HEK293 (cell line): ENCODE measurements around the gene SULT1C4.

Source experiments
- CTCF ChIA-PET: fragments of 350-600 bp; formaldehyde crosslinking; extraction: SDS; loops from one replicate; lab custom pipeline; 2021; ENCODE audit warnings: antibody characterized with exemption; lab: Yijun Ruan, JAX
- POLR2A ChIA-PET: fragments of 300-600 bp; formaldehyde crosslinking; extraction: SDS; loops from one replicate; lab custom pipeline; 2020; ENCODE audit warnings: antibody characterized with exemption, inconsistent platforms; lab: Yijun Ruan, JAX
- H3K27ac ChIP-seq: fragments of 200-500 bp; sonication (Bioruptor generic); 2 replicates; pipeline ENCODE4 v1.5.1; 2014; ENCODE audit warnings: low read depth, low read length, control low read depth, inconsistent platforms; ENCODE audit errors: extremely low read depth
- H3K36me3 ChIP-seq, 2 experiments: fragments of 200-500 bp in 1 of 2; sonication (Bioruptor generic) in 1 of 2; 1 replicate in 1 of 2; 2 replicates in 1 of 2; pipeline ENCODE4 v1.5.1; 2014 to 2017; ENCODE audit warnings: inconsistent platforms in 2 of 2, low read length in 2 of 2; ENCODE audit not compliant: control insufficient read depth in 2 of 2, insufficient read depth in 1 of 2
- H3K4me1 ChIP-seq: fragments of 200-500 bp; sonication (Bioruptor generic); 2 replicates; pipeline ENCODE4 v1.5.1; 2014; ENCODE audit warnings: mild to moderate bottlenecking, low read length, inconsistent platforms; ENCODE audit not compliant: control insufficient read depth, insufficient read depth
- H3K4me3 ChIP-seq: 2 replicates; pipeline ENCODE4 v1.5.1; 2011; ENCODE audit warnings: low read depth, mild to moderate bottlenecking, control low read depth, low read length, moderate library complexity
- H3K9me3 ChIP-seq: fragments of 200-500 bp; sonication (Bioruptor generic); 2 replicates; pipeline ENCODE4 v1.5.1; 2014; ENCODE audit warnings: low read depth, low read length, inconsistent platforms; ENCODE audit not compliant: control insufficient read depth, insufficient read depth
- EGR2 ChIP-seq: fragments of 450-650 bp; formaldehyde crosslinking; IDR thresholded peaks from 2 replicates; pipeline ENCODE4 v1.5.1; 2016; ENCODE audit warnings: low read depth, missing biosample characterization, missing genetic modification characterization
- GLI4 ChIP-seq: fragments of 450-650 bp; formaldehyde crosslinking; IDR thresholded peaks from 2 replicates; pipeline ENCODE4 v1.5.1; 2016; ENCODE audit warnings: missing biosample characterization, missing genetic modification characterization
- HOXA7 ChIP-seq: sonication (generic); formaldehyde crosslinking; IDR thresholded peaks from 2 replicates; pipeline ENCODE4 v1.8.1; 2022; ENCODE audit warnings: missing genetic modification reagents, borderline replicate concordance
- HOXC10 ChIP-seq: sonication (generic); formaldehyde crosslinking; IDR thresholded peaks from 2 replicates; pipeline ENCODE4 v1.8.1; 2023; ENCODE audit warnings: mild to moderate bottlenecking, missing genetic modification reagents
- MEIS1 ChIP-seq: sonication (generic); formaldehyde crosslinking; IDR thresholded peaks from 2 replicates; pipeline ENCODE4 v1.8.1; 2022; ENCODE audit warnings: missing genetic modification reagents, mild to moderate bottlenecking, borderline replicate concordance
- PRDM1 ChIP-seq: fragments of 450-650 bp; formaldehyde crosslinking; IDR thresholded peaks from 2 replicates; pipeline ENCODE4; 2016; ENCODE audit warnings: missing biosample characterization, missing genetic modification characterization
- ZBTB7A ChIP-seq: fragments of 450-650 bp; formaldehyde crosslinking; IDR thresholded peaks from 2 replicates; pipeline ENCODE4 v1.5.1; 2016; ENCODE audit warnings: low read depth, missing biosample characterization, missing genetic modification characterization
- ZBTB8A ChIP-seq: fragments of 450-650 bp; formaldehyde crosslinking; IDR thresholded peaks from 2 replicates; pipeline ENCODE4 v1.5.1; 2016; ENCODE audit warnings: missing biosample characterization, missing genetic modification characterization
- ZFHX2 ChIP-seq: fragments of 450-650 bp; formaldehyde crosslinking; conservative IDR thresholded peaks from 2 replicates; pipeline ENCODE4 v1.5.1; 2016; ENCODE audit warnings: missing biosample characterization, missing genetic modification characterization
- ZNF114 ChIP-seq: fragments of 450-650 bp; formaldehyde crosslinking; IDR thresholded peaks from 2 replicates; pipeline ENCODE4 v1.5.0; 2017; ENCODE audit warnings: missing biosample characterization, missing genetic modification characterization
- ZNF169 ChIP-seq: fragments of 450-650 bp; formaldehyde crosslinking; IDR thresholded peaks from 2 replicates; pipeline ENCODE4 v1.5.1; 2016; ENCODE audit warnings: missing biosample characterization, missing genetic modification characterization
- ZNF223 ChIP-seq: fragments of 450-650 bp; formaldehyde crosslinking; IDR thresholded peaks from 2 replicates; pipeline ENCODE4 v1.5.1; 2016; ENCODE audit warnings: missing biosample characterization, missing genetic modification characterization
- ZNF292 ChIP-seq: fragments of 450-650 bp; formaldehyde crosslinking; IDR thresholded peaks from 2 replicates; pipeline ENCODE4 v1.5.1; 2016; ENCODE audit warnings: low read depth, missing biosample characterization, missing genetic modification characterization, borderline replicate concordance
- ZNF394 ChIP-seq: fragments of 450-650 bp; formaldehyde crosslinking; IDR thresholded peaks from 2 replicates; pipeline ENCODE4 v1.5.1; 2016; ENCODE audit warnings: missing biosample characterization, missing genetic modification characterization, mild to moderate bottlenecking, moderate library complexity, borderline replicate concordance
- ZNF501 ChIP-seq: fragments of 450-650 bp; formaldehyde crosslinking; IDR thresholded peaks from 2 replicates; pipeline ENCODE4 v1.5.1; 2016; ENCODE audit warnings: missing biosample characterization, missing genetic modification characterization
- ZNF654 ChIP-seq: fragments of 450-650 bp; formaldehyde crosslinking; IDR thresholded peaks from 2 replicates; pipeline ENCODE4 v1.5.1; 2016; ENCODE audit warnings: low read depth, missing biosample characterization, missing genetic modification characterization
- ZNF660 ChIP-seq: fragments of 450-650 bp; IDR thresholded peaks from 2 replicates; pipeline ENCODE4 v1.5.1; 2018; ENCODE audit warnings: missing biosample characterization, mild to moderate bottlenecking, missing genetic modification characterization
- ZNF776 ChIP-seq: fragments of 450-650 bp; formaldehyde crosslinking; IDR thresholded peaks from 2 replicates; pipeline ENCODE4 v1.5.0; 2017; ENCODE audit warnings: missing biosample characterization, missing genetic modification characterization, borderline replicate concordance
- ZSCAN23 ChIP-seq: fragments of 450-650 bp; formaldehyde crosslinking; IDR thresholded peaks from 2 replicates; pipeline ENCODE4 v1.5.1; 2016; ENCODE audit warnings: missing biosample characterization, missing genetic modification characterization
- ZXDB ChIP-seq: fragments of 450-650 bp; formaldehyde crosslinking; IDR thresholded peaks from 2 replicates; pipeline ENCODE4 v1.5.1; 2016; ENCODE audit warnings: missing biosample characterization, missing genetic modification characterization
- TF ChIP-seq, protein P1 (sequence below): fragments of 450-650 bp; formaldehyde crosslinking; IDR thresholded peaks from 2 replicates; pipeline ENCODE4 v1.5.1; 2016; ENCODE audit warnings: missing biosample characterization, missing genetic modification characterization
- TF ChIP-seq, protein P2 (sequence below): fragments of 450-650 bp; formaldehyde crosslinking; IDR thresholded peaks from 2 replicates; pipeline ENCODE4 v1.5.1; 2016; ENCODE audit warnings: missing biosample characterization, missing genetic modification characterization
- TF ChIP-seq, protein P3 (sequence below): fragments of 450-650 bp; formaldehyde crosslinking; IDR thresholded peaks from 2 replicates; pipeline ENCODE4 v1.5.1; 2016; ENCODE audit warnings: missing biosample characterization, missing genetic modification characterization

SULT1C4 gene

DNA sequence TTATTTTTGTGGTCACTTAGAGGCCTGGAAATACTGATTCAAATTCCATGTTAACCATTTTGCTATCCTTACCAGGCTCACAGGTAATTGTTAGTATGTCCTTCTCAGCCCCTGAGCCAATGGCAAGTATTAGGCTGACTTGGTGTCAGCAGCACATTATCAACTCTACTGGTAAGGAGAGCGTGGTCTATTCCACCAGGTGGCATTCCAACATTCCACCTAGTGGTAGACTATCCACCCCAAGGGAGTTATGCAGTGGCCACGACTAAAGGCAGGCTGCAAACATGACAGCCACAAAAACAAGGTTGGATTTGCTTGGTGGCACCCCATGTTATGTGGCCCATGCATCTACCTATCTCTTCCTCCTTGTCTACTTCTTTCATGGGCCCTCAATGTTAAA lies 39.5 kb downstream of the SULT1C4 start:
- H3K27ac ChIP-seq = no peak overlapping the region
- CTCF ChIA-PET = interaction anchor here (0.6 to 0.9 kb wide), 2 partner anchors 157 to 220 kb away, joined by 3 to 4 read pairs; no protein-coding TSS in a partner anchor
- H3K4me3 ChIP-seq = no peak overlapping the region
- no peaks in the 10 kb centered on the region for H3K9me3 ChIP-seq
- no peaks in the 10 kb centered on the region for H3K36me3 ChIP-seq
- H3K4me1 ChIP-seq = no peaks in the 10 kb centered on the region
- POLR2A ChIA-PET = no interaction called here
- TF ChIP-seq, protein P1, sequence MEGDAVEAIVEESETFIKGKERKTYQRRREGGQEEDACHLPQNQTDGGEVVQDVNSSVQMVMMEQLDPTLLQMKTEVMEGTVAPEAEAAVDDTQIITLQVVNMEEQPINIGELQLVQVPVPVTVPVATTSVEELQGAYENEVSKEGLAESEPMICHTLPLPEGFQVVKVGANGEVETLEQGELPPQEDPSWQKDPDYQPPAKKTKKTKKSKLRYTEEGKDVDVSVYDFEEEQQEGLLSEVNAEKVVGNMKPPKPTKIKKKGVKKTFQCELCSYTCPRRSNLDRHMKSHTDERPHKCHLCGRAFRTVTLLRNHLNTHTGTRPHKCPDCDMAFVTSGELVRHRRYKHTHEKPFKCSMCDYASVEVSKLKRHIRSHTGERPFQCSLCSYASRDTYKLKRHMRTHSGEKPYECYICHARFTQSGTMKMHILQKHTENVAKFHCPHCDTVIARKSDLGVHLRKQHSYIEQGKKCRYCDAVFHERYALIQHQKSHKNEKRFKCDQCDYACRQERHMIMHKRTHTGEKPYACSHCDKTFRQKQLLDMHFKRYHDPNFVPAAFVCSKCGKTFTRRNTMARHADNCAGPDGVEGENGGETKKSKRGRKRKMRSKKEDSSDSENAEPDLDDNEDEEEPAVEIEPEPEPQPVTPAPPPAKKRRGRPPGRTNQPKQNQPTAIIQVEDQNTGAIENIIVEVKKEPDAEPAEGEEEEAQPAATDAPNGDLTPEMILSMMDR (tag by site-specific recombination) = peak; percentile 84
- no peak for TF ChIP-seq ZNF654 (tag by site-specific recombination)

DNA sequence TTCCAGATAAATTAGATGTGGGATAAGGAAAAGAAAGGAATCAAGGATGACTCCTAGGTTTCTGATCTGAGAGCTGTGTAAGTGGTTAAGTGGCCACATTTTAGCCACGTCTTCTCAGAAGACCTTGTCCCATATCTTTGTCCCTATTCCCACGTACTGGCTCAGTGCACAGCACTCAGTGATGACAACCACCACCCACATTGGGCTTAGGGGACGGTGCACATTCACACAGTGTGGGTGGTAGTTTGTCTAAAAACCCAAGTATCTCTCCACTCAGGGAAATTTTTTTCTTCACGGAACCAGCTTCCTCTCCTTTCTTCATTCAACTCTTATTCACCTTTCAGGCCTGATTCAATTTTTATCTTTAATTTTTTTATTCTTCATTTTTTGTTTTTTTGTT lies 40.7 kb downstream of the SULT1C4 start:
- Histone ChIP-seq H3K36me3 (no peaks in the 10 kb centered on the region), H3K27ac (no peak overlapping the region), H3K9me3 (no peaks in the 10 kb centered on the region), H3K4me3 (no peak overlapping the region), H3K4me1 (no peaks in the 10 kb centered on the region)
- POLR2A ChIA-PET = no interaction called here
- CTCF ChIA-PET = interaction anchor here (0.7 kb wide), 1 partner anchor 151 kb away, joined by 4 read pairs; no protein-coding TSS in a partner anchor
- no peak for TF ChIP-seq ZNF776
- TF ChIP-seq EGR2 (tag by site-specific recombination) = peak; percentile 71
- TF ChIP-seq, protein P2, sequence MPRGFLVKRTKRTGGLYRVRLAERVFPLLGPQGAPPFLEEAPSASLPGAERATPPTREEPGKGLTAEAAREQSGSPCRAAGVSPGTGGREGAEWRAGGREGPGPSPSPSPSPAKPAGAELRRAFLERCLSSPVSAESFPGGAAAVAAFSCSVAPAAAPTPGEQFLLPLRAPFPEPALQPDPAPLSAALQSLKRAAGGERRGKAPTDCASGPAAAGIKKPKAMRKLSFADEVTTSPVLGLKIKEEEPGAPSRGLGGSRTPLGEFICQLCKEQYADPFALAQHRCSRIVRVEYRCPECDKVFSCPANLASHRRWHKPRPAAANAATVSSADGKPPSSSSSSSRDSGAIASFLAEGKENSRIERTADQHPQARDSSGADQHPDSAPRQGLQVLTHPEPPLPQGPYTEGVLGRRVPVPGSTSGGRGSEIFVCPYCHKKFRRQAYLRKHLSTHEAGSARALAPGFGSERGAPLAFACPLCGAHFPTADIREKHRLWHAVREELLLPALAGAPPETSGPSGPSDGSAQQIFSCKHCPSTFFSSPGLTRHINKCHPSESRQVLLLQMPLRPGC (tag by site-specific recombination) = no peak
- peak; percentile 52 for TF ChIP-seq ZFHX2 (tag by site-specific recombination)

DNA sequence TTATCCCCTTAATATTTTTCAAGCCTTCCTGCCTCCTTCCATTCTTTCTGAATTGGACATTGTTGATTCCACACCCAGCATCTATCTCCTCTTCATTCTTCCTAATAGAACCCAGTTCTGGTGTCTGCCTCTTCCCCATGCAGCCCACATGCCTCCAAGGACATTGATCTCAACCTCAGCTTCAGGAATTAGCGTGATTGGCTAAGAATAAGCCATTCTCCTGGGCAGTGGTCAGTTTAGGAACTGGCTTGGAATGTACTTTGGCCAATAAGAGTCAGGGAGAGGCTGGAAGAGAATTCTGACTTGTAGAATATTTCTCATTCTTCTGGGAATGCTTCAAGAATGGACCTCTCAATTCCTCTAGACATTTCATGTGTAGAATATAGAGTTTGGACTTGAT lies 45.3 kb downstream of the SULT1C4 start:
- ChIA-PET POLR2A (no interaction called here), CTCF (no interaction called here)
- no peak overlapping the region for H3K27ac ChIP-seq
- no peaks in the 10 kb centered on the region for H3K4me1 ChIP-seq
- H3K4me3 ChIP-seq = no peak overlapping the region
- no peak for TF ChIP-seq ZNF394 (tag by site-specific recombination)
- TF ChIP-seq ZNF776 = no peak
- no peak for TF ChIP-seq ZNF114 (tag by site-specific recombination)
- TF ChIP-seq ZSCAN23 (tag by site-specific recombination) = no peak
- TF ChIP-seq ZNF169 (tag by site-specific recombination) = no peak
- no peak for TF ChIP-seq MEIS1 (CRISPR knock-in tag)
- no peak for TF ChIP-seq ZNF292 (tag by site-specific recombination)
- TF ChIP-seq ZNF501 (tag by site-specific recombination) = no peak
- no peak for TF ChIP-seq GLI4 (tag by site-specific recombination)
- H3K9me3 ChIP-seq = no peaks in the 10 kb centered on the region
- H3K36me3 ChIP-seq = no peaks in the 10 kb centered on the region

DNA sequence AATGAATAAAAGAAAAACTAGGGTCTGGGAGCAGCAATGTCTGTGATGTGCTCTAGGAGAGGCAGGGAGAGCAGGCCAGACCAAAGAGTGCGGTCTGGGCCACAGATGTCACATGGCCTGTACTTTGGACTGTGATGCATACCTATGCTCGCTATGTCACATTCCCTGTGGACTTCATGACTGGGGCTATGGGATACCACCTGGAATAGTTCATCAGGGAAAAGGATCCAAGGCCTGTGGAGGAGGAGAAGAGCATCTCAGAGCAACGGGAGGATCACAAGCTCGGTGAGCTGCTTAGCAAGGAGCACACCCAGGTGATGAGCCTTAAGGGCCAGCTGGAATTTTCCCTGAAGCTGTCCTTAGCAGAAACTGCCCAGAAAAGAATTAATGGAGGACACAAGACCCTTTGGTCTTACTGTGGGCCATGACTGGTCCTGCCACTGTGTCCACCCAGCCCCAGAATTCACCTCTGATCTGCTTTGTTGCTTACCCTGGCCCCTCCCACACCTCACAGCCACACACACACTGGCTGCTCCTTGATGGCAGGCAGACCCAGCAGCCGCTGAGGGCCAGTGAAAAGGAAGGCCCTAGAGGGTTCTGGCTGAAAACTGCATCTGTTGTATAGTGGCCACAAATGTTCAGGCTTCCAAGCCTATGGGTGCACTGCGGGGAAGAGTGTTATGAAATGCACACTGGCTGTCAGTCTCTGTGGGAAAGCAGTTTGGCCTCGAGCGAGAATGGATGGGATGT lies 45.9 kb downstream of the SULT1C4 start:
- Histone ChIP-seq H3K27ac (no peak overlapping the region), H3K4me1 (no peaks in the 10 kb centered on the region), H3K9me3 (no peaks in the 10 kb centered on the region), H3K4me3 (no peak overlapping the region), H3K36me3 (no peaks in the 10 kb centered on the region)
- ChIA-PET POLR2A (no interaction called here), CTCF (no interaction called here)
- TF ChIP-seq HOXA7 (no peak), ZNF223 (no peak), ZXDB (tag by site-specific recombination) (no peak), PRDM1 (tag by site-specific recombination) (no peak), ZNF394 (tag by site-specific recombination) (no peak), ZNF660 (tag by site-specific recombination) (no peak), HOXC10 (CRISPR knock-in tag) (no peak), ZBTB8A (tag by site-specific recombination) (no peak), ZBTB7A (tag by site-specific recombination) (no peak), MEIS1 (CRISPR knock-in tag) (no peak)
- TF ChIP-seq, protein P3, sequence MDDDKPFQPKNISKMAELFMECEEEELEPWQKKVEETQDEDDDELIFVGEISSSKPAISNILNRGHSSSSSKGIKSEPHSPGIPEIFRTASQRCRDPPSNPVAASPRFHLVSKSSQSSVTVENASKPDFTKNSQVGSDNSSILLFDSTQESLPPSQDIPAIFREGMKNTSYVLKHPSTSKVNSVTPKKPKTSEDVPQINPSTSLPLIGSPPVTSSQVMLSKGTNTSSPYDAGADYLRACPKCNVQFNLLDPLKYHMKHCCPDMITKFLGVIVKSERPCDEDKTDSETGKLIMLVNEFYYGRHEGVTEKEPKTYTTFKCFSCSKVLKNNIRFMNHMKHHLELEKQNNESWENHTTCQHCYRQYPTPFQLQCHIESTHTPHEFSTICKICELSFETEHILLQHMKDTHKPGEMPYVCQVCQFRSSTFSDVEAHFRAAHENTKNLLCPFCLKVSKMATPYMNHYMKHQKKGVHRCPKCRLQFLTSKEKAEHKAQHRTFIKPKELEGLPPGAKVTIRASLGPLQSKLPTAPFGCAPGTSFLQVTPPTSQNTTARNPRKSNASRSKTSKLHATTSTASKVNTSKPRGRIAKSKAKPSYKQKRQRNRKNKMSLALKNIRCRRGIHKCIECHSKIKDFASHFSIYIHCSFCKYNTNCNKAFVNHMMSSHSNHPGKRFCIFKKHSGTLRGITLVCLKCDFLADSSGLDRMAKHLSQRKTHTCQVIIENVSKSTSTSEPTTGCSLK = no peak
